Stomach (tissue), 4 donors: ENCODE results near the gene EPB41L1.
A peak's percentile ranks its signal among the peaks of the same experiment; 100 is the strongest.

Experiments
- CTCF ChIP-seq, 7 experiments: fragments of 450-650 bp in 4 of 7; fragments of 200-600 bp in 3 of 7; sonication (generic) in 3 of 7; IDR thresholded peaks; one replicate each; pipeline ENCODE4 v1.5.1; 2016 to 2019; ENCODE audit warnings: antibody characterized with exemption in 7 of 7, control low read depth in 2 of 7, mild to moderate bottlenecking in 1 of 7
- EP300 ChIP-seq: sonication (generic); formaldehyde crosslinking; IDR thresholded peaks from one replicate; pipeline ENCODE4 v1.6.1; 2017; ENCODE audit warnings: antibody characterized with exemption

- TF ChIP-seq CTCF (IDR thresholded peaks at IDR 0.05) (peak in 1 of 7 experiments; percentile 13), EP300 (no peak)
Measured at GRCh38 chr20:36214684-36215256, 60.2 kb downstream of the EPB41L1 start.
